GM12874 (cell line): ENCODE data around the gene MAP3K1.

Experiments used
- TF ChIP-seq, protein P1 (sequence below): IDR thresholded peaks from 2 replicates; pipeline ENCODE4 v1.5.1; 2011; ENCODE audit warnings: low read depth, mild to moderate bottlenecking, control low read depth, low read length, moderate library complexity; ENCODE audit not compliant: insufficient read depth

Gene MAP3K1

GRCh38 chr5:56814963-56815657 is at the start of gene MAP3K1:
Gene MAP3K1 (plus strand): TSS chr5:56815549. CDS start chr5:56815574, 25 bp downstream.
- TF ChIP-seq, protein P1, sequence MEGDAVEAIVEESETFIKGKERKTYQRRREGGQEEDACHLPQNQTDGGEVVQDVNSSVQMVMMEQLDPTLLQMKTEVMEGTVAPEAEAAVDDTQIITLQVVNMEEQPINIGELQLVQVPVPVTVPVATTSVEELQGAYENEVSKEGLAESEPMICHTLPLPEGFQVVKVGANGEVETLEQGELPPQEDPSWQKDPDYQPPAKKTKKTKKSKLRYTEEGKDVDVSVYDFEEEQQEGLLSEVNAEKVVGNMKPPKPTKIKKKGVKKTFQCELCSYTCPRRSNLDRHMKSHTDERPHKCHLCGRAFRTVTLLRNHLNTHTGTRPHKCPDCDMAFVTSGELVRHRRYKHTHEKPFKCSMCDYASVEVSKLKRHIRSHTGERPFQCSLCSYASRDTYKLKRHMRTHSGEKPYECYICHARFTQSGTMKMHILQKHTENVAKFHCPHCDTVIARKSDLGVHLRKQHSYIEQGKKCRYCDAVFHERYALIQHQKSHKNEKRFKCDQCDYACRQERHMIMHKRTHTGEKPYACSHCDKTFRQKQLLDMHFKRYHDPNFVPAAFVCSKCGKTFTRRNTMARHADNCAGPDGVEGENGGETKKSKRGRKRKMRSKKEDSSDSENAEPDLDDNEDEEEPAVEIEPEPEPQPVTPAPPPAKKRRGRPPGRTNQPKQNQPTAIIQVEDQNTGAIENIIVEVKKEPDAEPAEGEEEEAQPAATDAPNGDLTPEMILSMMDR: no peak

DNA sequence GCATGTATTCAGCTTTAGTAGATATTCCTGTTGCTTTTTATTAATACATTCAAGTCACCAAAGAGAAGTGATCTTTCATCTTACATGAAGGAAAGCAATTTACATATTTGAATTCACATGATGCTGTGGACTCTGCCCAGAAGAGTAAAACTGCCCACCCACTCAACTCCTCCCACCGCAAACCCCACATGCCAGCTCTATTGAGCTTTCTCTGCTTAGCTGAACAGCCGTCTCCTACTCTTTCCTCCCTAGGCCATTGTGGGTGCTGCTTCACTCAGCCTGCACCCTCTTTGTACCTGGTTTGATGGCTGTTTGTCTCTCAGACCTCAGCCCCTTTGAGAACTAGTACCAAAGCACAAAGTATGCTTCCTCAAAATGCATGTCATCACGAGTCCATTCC is 48.4 kb upstream of the MAP3K1 start:
- TF ChIP-seq, protein P1: no peak

DNA sequence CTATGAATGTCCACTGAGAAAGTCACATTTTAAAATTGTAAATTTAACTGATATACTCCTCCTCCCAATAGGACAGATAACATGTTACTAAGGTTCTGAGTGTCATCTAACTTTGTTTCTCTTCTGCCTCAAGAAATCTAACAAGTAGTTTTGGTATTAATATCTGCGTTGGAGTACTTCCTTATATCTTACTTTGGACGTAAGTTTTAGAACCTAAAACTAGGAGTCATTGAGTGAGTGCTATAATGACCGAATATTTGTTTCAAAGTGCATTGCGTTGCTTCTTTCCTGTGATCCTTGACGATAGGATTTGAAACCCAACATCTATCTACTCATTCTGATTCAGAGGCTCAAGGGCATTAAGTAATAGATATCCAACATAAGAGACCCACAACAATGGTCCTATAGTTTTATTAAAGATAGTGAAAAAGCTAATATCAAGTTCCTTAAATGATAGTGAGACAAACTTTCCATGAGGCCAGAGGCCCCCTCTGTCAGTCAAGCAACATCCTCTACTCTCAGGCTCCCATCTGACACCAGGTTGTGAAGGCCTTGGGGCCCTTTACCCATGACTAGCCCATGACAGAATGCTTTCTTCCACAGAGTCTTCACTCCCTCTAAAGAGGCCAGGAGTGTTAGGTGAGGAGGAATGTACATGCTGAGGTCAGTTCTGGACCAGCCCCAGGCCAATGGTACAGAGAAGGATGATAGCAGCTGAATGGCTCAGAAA is 45.3 kb upstream of the MAP3K1 start:
- TF ChIP-seq, protein P1: no peak

DNA sequence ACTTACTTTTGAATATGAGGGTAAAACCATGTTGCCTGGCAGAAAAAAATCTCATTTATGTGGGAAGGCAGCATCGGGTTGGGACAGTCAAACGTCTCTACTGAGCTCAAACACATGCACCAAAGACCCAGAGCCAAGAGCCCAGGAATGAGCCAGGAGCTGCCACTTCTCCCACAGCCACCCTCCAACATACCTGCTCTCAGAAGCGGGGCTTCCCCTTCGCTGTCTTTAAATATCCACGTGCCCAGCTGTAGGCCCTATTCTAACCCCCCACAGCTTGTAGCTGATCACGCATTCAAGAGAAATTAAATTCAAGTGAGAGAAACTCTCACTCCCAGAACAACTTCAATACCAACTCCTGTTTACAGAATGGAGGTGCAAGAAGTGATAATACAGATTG is 42.6 kb upstream of the MAP3K1 start:
- TF ChIP-seq, protein P1: no peak

DNA sequence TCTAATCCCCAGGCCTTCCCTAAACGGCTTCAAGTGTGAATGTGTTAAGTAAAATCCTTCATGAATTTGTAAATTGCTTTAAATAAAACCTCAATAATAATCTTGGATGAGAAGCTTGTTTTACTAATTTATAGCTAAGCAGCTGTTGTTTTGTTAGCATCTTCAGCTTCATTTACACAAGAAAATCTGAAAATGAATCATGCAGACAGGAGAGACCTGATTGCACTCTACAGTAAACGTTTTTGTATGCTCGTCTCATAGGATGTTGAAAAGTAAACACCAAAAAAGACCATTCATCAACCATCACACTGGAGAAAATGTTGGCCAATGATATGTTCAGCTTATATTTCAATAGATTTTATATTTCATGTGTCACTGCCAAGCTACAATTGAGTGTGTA is 40.4 kb upstream of the MAP3K1 start:
- TF ChIP-seq, protein P1: no peak

DNA sequence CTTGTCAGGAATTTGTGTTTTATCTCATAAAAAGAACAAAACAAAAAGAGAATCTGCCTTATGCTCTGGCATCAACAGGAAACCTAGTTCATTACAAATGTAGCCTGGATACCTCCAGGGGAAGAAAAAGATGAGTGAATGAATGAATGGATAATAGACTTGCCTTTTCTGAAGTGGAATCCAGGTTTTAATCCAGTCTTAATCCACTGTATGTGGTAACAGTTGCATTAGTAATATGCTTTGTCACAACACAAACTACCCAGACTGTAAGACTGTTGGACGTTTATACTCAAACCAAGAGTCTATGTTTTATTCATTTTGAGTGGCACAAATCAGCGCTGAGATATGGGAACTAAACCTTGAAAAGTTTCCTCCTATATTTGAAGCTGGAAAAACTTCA is 32.1 kb upstream of the MAP3K1 start:
- TF ChIP-seq, protein P1: no peak

GRCh38 chr5:56786346-56786745 is 29.0 kb upstream of the MAP3K1 start:
- TF ChIP-seq, protein P1: no peak
